Caco-2 (cell line): Measurements from ENCODE around the gene DCTN2. TPM values are rescaled to one million over a fixed set of nuclear protein-coding genes. Genes with fewer than 3 reads are reported as not detected.

ENCODE experiments used
- BruUV-seq: library from RNA; stranded (reverse); fragments of 400-500 nt; replicated peaks from 2 replicates; lab custom pipeline; 2021; lab: Mats Ljungman, UMichigan
- CTCF ChIA-PET: fragments of 300-600 bp; sonication (Branson Sonifier 250); formaldehyde crosslinking; loops from one replicate; lab custom pipeline; 2022; ENCODE audit warnings: antibody characterized with exemption; lab: Charles Lee
- POLR2A ChIA-PET: fragments of 300-600 bp; sonication (Branson Sonifier 250); formaldehyde crosslinking; loops from one replicate; lab custom pipeline; 2022; ENCODE audit warnings: antibody characterized with exemption; lab: Charles Lee
- DNase-seq, 2 experiments: peaks; one replicate each; pipeline versions ENCODE4 v3.0.0 to v3.0.0-alpha.2; 2020 to 2022
- H3K27me3 ChIP-seq: replicated peaks from 2 replicates; pipeline ENCODE4 v1.6.0; 2011; ENCODE audit warnings: low read length; ENCODE audit not compliant: control insufficient read depth, insufficient read depth
- H3K36me3 ChIP-seq: 2 replicates; pipeline ENCODE4 v1.5.1; 2011; ENCODE audit warnings: low read length; ENCODE audit not compliant: control insufficient read depth, insufficient read depth
- H3K4me1 ChIP-seq: fragments of 250-450 bp; sonication (Bioruptor Pico); 2 replicates; pipeline ENCODE4 v1.5.1; 2020; ENCODE audit warnings: mild to moderate bottlenecking
- H3K4me3 ChIP-seq: 2 replicates; pipeline ENCODE4 v1.5.1; 2011; ENCODE audit warnings: low read depth, mild to moderate bottlenecking, control low read depth, low read length
- H3K9me3 ChIP-seq: fragments of 250-450 bp; sonication (Bioruptor Pico); 2 replicates; pipeline ENCODE4 v1.5.1; 2020; ENCODE audit warnings: mild to moderate bottlenecking, moderate library complexity
- H3K27ac Mint-ChIP-seq: one replicate; pipeline ENCODE4 v1.8.0; 2022; ENCODE audit warnings: mixed read lengths; ENCODE audit not compliant: unreplicated experiment
- H3K27me3 Mint-ChIP-seq: one replicate; pipeline ENCODE4 v1.8.0; 2022; ENCODE audit warnings: mixed read lengths; ENCODE audit not compliant: insufficient read depth, unreplicated experiment
- H3K36me3 Mint-ChIP-seq: one replicate; pipeline ENCODE4 v1.8.0; 2022; ENCODE audit warnings: mild to moderate bottlenecking, mixed read lengths; ENCODE audit not compliant: insufficient read depth, unreplicated experiment
- H3K4me1 Mint-ChIP-seq: one replicate; pipeline ENCODE4 v1.8.0; 2022; ENCODE audit warnings: low read depth, mixed read lengths; ENCODE audit not compliant: unreplicated experiment
- H3K4me3 Mint-ChIP-seq: one replicate; pipeline ENCODE4 v1.8.0; 2022; ENCODE audit warnings: mild to moderate bottlenecking, moderate library complexity, mixed read lengths; ENCODE audit not compliant: unreplicated experiment
- H3K9me3 Mint-ChIP-seq: one replicate; pipeline ENCODE4 v1.8.0; 2022; ENCODE audit warnings: mixed read lengths; ENCODE audit not compliant: unreplicated experiment
- intact Hi-C: fragments of 100-400 bp; cut with micrococcal nuclease; formaldehyde crosslinking; loops from one replicate; pipeline ENCODE4 v1.10.0; 2022; ENCODE audit not compliant: unreplicated experiment
- total RNA-seq: library from RNA; stranded (reverse); gene quantifications from 2 replicates; pipeline ENCODE4 v1.2.3, GENCODE V29; 2022
- TF ChIP-seq, protein P1 (sequence below), 2 experiments: fragments of 200-600 bp in 1 of 2; IDR thresholded peaks; 1 replicate in 1 of 2; 2 replicates in 1 of 2; pipeline versions ENCODE4 v1.5.1 to v1.8.0; 2011 to 2022; ENCODE audit warnings: antibody characterized with exemption in 1 of 2, control low read depth in 1 of 2, inconsistent platforms in 1 of 2, low read depth in 1 of 2, low read length in 1 of 2, mild to moderate bottlenecking in 1 of 2, moderate library complexity in 1 of 2; ENCODE audit not compliant: insufficient read depth in 1 of 2, severe bottlenecking in 1 of 2, unreplicated experiment in 1 of 2

DCTN2 gene
- total RNA-seq, 1 experiment from 2014 or later: 94.4 TPM

DNA sequence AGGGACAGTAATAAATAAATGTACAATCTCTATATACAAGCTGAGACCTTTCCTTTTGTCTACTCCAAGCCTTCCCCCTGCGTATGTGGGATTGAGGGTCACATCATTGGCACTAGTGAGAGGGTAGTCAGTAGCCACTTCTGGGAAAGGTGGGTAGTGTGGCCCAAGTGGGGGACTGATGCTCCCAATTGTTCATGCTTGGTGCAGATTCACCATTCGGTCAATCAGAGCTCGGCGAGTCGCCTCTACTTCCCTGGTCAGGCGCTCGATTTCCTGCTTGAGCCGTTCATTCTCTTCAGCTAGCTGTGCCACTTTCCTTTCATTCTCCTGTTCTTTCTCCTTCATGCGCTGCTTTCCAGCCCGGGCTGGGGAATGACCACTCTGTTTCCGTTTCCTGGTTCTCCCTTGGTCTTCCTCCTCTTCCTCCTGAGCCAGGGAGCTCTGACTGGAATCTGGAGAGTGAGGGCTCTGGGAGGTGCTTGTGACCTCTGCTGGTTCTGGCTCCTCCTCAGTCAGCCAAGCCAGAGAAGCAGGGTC, 30.3 kb downstream of the DCTN2 start:
- BruUV-seq: no TSS peak
- Histone ChIP-seq H3K4me3 (no peak overlapping the region), H3K9me3 (no peaks in the 10 kb centered on the region), H3K27me3 (no peaks in the 10 kb centered on the region), H3K4me1 (peaks cover 17% of the 10 kb centered on the region), H3K36me3 (peaks cover 4% of the 10 kb centered on the region)
- H3K4me3 Mint-ChIP-seq: no peak overlapping the region
- H3K36me3 Mint-ChIP-seq: peaks cover 100% of the 10 kb centered on the region
- intact Hi-C loops: no loop called here
- H3K27me3 Mint-ChIP-seq: no peaks in the 10 kb centered on the region
- no peaks in the 10 kb centered on the region for H3K9me3 Mint-ChIP-seq
- POLR2A ChIA-PET: interaction anchor here (0.6 to 0.9 kb wide), 2 partner anchors 13 to 28 kb away, joined by 3 to 7 read pairs; no protein-coding TSS in a partner anchor
- no peak for DNase-seq
- CTCF ChIA-PET: no interaction called here
- TF ChIP-seq, protein P1, sequence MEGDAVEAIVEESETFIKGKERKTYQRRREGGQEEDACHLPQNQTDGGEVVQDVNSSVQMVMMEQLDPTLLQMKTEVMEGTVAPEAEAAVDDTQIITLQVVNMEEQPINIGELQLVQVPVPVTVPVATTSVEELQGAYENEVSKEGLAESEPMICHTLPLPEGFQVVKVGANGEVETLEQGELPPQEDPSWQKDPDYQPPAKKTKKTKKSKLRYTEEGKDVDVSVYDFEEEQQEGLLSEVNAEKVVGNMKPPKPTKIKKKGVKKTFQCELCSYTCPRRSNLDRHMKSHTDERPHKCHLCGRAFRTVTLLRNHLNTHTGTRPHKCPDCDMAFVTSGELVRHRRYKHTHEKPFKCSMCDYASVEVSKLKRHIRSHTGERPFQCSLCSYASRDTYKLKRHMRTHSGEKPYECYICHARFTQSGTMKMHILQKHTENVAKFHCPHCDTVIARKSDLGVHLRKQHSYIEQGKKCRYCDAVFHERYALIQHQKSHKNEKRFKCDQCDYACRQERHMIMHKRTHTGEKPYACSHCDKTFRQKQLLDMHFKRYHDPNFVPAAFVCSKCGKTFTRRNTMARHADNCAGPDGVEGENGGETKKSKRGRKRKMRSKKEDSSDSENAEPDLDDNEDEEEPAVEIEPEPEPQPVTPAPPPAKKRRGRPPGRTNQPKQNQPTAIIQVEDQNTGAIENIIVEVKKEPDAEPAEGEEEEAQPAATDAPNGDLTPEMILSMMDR (IDR thresholded peaks at IDR 0.05; ENCODE audit: insufficient read depth in 1 of 2, low read depth in 1 of 2, low read length in 1 of 2, severe bottlenecking in 1 of 2, unreplicated experiment in 1 of 2): no peak
- H3K4me1 Mint-ChIP-seq: peaks cover 22% of the 10 kb centered on the region
- H3K27ac Mint-ChIP-seq: peak overlapping the region; percentile 94

DNA sequence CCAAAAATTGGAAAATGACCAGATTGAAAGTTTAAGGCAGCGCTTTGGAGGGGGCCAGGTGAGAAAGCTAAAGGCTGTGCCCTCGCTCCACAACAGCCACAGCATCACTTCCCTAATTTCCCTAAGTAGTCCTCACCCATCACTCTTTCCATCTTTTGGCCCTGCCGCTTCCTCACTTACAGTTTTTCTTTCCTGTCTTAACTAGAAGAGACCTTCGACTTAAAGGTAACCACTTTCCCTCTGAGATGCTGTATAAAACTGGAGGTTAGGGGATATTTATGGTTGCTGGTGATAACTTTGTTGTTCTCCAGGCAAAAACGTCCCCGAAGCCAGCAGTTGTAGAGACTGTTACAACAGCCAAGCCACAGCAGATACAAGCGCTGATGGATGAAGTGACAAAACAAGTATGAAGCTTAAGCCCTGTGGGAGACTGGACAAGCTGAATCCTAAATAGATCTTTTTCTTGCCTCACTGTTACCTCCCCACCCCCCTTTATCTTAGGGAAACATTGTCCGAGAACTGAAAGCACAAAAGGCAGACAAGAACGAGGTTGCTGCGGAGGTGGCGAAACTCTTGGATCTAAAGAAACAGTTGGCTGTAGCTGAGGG, 31.0 kb downstream of the DCTN2 start:
- H3K4me3 Mint-ChIP-seq: no peak overlapping the region
- ChIA-PET CTCF (no interaction called here), POLR2A (no interaction called here)
- no peaks in the 10 kb centered on the region for H3K27me3 Mint-ChIP-seq
- BruUV-seq: TSS peak; percentile 4
- Histone ChIP-seq H3K4me1 (peaks cover 11% of the 10 kb centered on the region), H3K9me3 (no peaks in the 10 kb centered on the region), H3K4me3 (no peak overlapping the region), H3K27me3 (no peaks in the 10 kb centered on the region), H3K36me3 (peaks cover 4% of the 10 kb centered on the region)
- TF ChIP-seq, protein P1 (IDR thresholded peaks at IDR 0.05; ENCODE audit: insufficient read depth in 1 of 2, low read depth in 1 of 2, low read length in 1 of 2, severe bottlenecking in 1 of 2, unreplicated experiment in 1 of 2): no peak
- no peak for DNase-seq
- H3K36me3 Mint-ChIP-seq: peaks cover 100% of the 10 kb centered on the region
- intact Hi-C loops: no loop called here
- H3K9me3 Mint-ChIP-seq: no peaks in the 10 kb centered on the region
- H3K27ac Mint-ChIP-seq: no peak overlapping the region
- H3K4me1 Mint-ChIP-seq: peaks cover 22% of the 10 kb centered on the region

DNA sequence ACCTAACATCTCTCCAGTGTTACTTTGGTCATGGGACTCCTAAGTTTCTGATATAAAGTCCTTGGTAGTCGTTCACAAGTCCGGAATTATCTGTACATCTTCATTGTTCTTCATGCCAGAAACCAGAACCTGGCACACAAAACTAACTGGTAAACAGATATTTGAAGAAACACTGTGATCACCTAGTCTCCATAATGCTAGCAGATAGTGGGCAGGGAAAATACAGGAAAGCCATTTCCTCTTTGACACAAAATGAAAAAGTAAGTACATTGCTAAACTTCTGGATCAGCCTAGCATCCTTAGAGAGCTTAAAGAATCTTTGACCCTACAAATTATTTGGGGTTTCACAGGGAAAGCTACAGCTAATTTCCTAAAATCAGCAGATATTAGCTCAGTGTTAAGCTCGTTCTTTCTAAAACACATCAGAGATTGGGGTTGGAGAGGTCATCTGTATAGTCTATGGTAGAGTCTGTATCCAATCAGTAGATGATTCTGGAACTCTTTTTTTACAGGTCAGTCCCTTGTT, 31.5 kb downstream of the DCTN2 start:
- BruUV-seq: no TSS peak

More for the DNA sequence above, 31.5 kb downstream of the DCTN2 start:
- peaks cover 22% of the 10 kb centered on the region for H3K4me1 Mint-ChIP-seq
- Histone ChIP-seq H3K4me1 (peaks cover 9% of the 10 kb centered on the region; the same call in 1 of the 2 replicates), H3K4me3 (no peak overlapping the region), H3K9me3 (no peaks in the 10 kb centered on the region), H3K27me3 (no peaks in the 10 kb centered on the region), H3K36me3 (peaks cover 4% of the 10 kb centered on the region)
- TF ChIP-seq, protein P1 (IDR thresholded peaks at IDR 0.05; ENCODE audit: insufficient read depth in 1 of 2, low read depth in 1 of 2, low read length in 1 of 2, severe bottlenecking in 1 of 2, unreplicated experiment in 1 of 2): no peak
- no peak overlapping the region for H3K4me3 Mint-ChIP-seq
- no peaks in the 10 kb centered on the region for H3K27me3 Mint-ChIP-seq
- H3K36me3 Mint-ChIP-seq: peaks cover 100% of the 10 kb centered on the region
- H3K9me3 Mint-ChIP-seq: no peaks in the 10 kb centered on the region
- intact Hi-C loops: no loop called here
- H3K27ac Mint-ChIP-seq: no peak overlapping the region
- ChIA-PET CTCF (no interaction called here), POLR2A (no interaction called here)
- no peak for DNase-seq
